ENCODE measurements around the gene SETD1B.

DNA sequence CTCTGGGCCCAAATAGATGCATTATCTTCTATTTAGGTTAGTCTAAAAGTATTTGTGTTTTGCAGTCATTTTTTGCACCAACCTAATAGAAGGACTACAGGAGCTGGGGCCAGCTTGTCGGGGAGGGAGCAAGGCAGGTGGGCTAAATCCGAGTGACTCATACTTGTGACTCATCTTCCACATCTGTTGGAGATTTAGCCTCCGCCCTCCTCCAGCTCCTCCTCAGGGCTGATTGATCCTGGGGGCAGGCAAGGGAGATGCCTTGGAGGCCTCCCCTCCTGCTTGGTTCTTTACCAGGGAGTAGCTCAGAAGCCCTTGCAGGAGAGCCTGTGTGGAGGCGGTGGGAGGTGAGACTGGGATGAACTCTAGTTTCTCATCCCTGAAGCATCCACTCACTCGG is 38.2 kb upstream of the SETD1B start:
- TF ChIP-seq, protein P1, sequence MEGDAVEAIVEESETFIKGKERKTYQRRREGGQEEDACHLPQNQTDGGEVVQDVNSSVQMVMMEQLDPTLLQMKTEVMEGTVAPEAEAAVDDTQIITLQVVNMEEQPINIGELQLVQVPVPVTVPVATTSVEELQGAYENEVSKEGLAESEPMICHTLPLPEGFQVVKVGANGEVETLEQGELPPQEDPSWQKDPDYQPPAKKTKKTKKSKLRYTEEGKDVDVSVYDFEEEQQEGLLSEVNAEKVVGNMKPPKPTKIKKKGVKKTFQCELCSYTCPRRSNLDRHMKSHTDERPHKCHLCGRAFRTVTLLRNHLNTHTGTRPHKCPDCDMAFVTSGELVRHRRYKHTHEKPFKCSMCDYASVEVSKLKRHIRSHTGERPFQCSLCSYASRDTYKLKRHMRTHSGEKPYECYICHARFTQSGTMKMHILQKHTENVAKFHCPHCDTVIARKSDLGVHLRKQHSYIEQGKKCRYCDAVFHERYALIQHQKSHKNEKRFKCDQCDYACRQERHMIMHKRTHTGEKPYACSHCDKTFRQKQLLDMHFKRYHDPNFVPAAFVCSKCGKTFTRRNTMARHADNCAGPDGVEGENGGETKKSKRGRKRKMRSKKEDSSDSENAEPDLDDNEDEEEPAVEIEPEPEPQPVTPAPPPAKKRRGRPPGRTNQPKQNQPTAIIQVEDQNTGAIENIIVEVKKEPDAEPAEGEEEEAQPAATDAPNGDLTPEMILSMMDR (conservative IDR thresholded peaks at IDR 0.05; ENCODE audit: low read length), result no peak
- TF ChIP-seq EZH2phosphoT487 (IDR thresholded peaks at IDR 0.05; ENCODE audit: borderline replicate concordance), result no peak
